Stomach (tissue), 9 donors: Measurements from ENCODE around the gene C1orf74. TPM values are rescaled to one million over a fixed set of nuclear protein-coding genes. Genes with fewer than 3 reads are reported as not detected.

Experiments
- DNase-seq, 2 donors: peaks; one replicate each; pipeline versions ENCODE4 v3.0.0 to v3.0.0-alpha.2; 2013 to 2019
- H3K27ac ChIP-seq, 5 donors: fragments of 200-600 bp in 4 of 5; sonication (generic) in 4 of 5; one replicate each; pipeline ENCODE4 v1.5.1; 2013 to 2019; ENCODE audit warnings: mild to moderate bottlenecking in 1 of 5, moderate library complexity in 1 of 5
- H3K27me3 ChIP-seq, 3 donors: fragments of 200-600 bp; sonication (generic); one replicate each; pipeline ENCODE4 v1.5.1; 2017 to 2019; ENCODE audit warnings: mixed run types in 1 of 3
- H3K36me3 ChIP-seq, 4 donors: fragments of 200-600 bp; sonication (generic); 1 replicate in 3 of 4; 2 replicates in 1 of 4; pipeline ENCODE4 v1.5.1; 2016 to 2019
- H3K4me1 ChIP-seq, 4 donors: fragments of 200-600 bp; sonication (generic); one replicate each; pipeline ENCODE4 v1.5.1; 2016 to 2019
- H3K4me3 ChIP-seq, 4 donors: fragments of 200-600 bp; sonication (generic) in 3 of 4; one replicate each; pipeline ENCODE4 v1.5.1; 2016 to 2019; ENCODE audit warnings: mild to moderate bottlenecking in 1 of 4
- H3K9me3 ChIP-seq, 4 donors: fragments of 200-600 bp; sonication (generic); one replicate each; pipeline ENCODE4 v1.5.1; 2016 to 2019
- CTCF ChIP-seq, 7 experiments: fragments of 450-650 bp in 4 of 7; fragments of 200-600 bp in 3 of 7; sonication (generic) in 3 of 7; IDR thresholded peaks; one replicate each; pipeline ENCODE4 v1.5.1; 2016 to 2019; ENCODE audit warnings: antibody characterized with exemption in 7 of 7, control low read depth in 2 of 7, mild to moderate bottlenecking in 1 of 7
- EP300 ChIP-seq: sonication (generic); formaldehyde crosslinking; IDR thresholded peaks from one replicate; pipeline ENCODE4 v1.6.1; 2017; ENCODE audit warnings: antibody characterized with exemption
- POLR2A ChIP-seq, 4 donors: fragments of 450-650 bp; IDR thresholded peaks; one replicate each; pipeline ENCODE4 v1.6.1; 2016; ENCODE audit warnings: antibody characterized with exemption in 4 of 4, control low read depth in 2 of 4, mild to moderate bottlenecking in 1 of 4, moderate library complexity in 1 of 4
- POLR2AphosphoS5 ChIP-seq, 3 donors: sonication (generic); formaldehyde crosslinking; IDR thresholded peaks; one replicate each; pipeline ENCODE4 v1.6.1; 2016; ENCODE audit warnings: antibody characterized with exemption in 3 of 3
- WGBS, 5 donors: extraction: QIAGEN DNeasy Blood & Tissue Kit in 3 of 5; methylation state at CpG; one replicate each; pipeline versions ENCODE4 v1.1.5 to v1.1.7; 2013 to 2018; 5-methylcytosine and 5-hydroxymethylcytosine counted together
- intact Hi-C: fragments of 100-400 bp; cut with DNase I; formaldehyde crosslinking; loops from one replicate; pipeline ENCODE4 v1.15.1; 2023; ENCODE audit warnings: low total_unique reads
- polyA plus RNA-seq, 3 donors: library from polyadenylated mRNA; stranded (reverse); fragments of 200-250 nt; gene quantifications; one replicate each; pipeline ENCODE4 v1.2.3, GENCODE V29; 2013
- total RNA-seq, 5 donors: library from RNA; depleted of rRNA; stranded (reverse); fragments of >200 nt; gene quantifications; one replicate each; pipeline versions ENCODE4 v1.1.0 to v1.2.3, GENCODE V29; 2014 to 2016
- donor health status: healthy with polysubstance abuse.
- donor health status: Bipolar disorder and iron deficiency.
- donor health status: healthy.

Gene C1orf74
- total and polyA plus RNA-seq, 8 donors, result 0.72 to 3.6 (median 1.5) TPM; not detected in 1

- TF ChIP-seq CTCF (IDR thresholded peaks at IDR 0.05), result no peak
- no peak for TF ChIP-seq EP300
- no peak for TF ChIP-seq POLR2AphosphoS5 (IDR thresholded peaks at IDR 0.05)
- no peak for TF ChIP-seq POLR2A (IDR thresholded peaks at IDR 0.05)
- intact Hi-C loops, result no loop called here
- Histone ChIP-seq H3K36me3 (peaks cover 0 to 9% (median 0%) of the 10 kb centered on the region in 4 donors), H3K4me1 (peaks cover 0 to 37% (median 9%) of the 10 kb centered on the region in 4 donors), H3K27ac (peak overlapping the region in 1 of 5 donors; percentile 20), H3K4me3 (peak overlapping the region in 2 of 4 donors; percentile 13 to 35), H3K27me3 (no peaks in the 10 kb centered on the region), H3K9me3 (no peaks in the 10 kb centered on the region)
- WGBS, 5 donors, result 50 to 72% (median 62%) methylated on average over 3 of the region's 3 CpGs
- no peak for DNase-seq
Observed at GRCh38 chr1:209758400-209758799, 26.0 kb downstream of the C1orf74 start.

DNA sequence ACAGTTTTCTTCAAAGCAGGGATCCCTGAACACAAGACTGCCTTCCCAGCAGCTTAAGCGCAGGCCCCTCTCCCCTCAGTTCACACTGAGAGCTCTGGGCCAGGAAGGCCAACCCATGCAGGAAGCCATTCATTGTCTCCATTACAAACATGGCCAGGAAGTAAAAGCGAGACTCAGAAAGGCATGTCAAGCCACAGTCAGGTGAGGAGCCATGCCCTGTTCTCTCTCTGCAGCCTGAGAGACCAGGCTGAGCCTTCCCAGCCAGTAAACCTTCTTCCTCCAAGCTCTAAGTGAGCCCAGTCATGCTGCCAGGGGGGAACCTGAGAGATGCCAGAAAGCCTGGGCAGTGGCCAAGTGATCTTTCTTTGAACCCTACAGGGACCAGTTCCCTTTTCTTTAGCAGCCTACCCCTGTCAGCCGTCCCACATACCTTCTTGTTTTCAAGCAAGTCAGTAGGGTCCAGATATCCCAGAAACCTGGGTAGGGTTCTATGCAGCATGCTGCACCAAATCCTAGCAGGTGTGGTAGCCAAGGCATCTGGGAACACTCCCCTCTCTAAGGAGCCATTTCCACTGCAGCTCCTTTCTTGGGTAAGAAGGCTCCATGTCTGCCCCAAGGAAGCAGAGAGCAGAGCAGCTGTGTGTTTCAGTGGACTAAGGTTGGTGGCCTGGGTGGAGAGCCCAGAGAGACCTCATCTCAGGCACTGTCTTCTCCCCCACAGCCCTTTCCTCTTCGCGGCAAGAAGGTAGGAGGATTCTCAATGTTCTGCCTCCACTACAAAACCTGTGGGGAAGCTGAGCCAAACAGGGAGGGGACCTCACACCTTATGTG is 27.5 kb downstream of the C1orf74 start:
- TF ChIP-seq EP300, result no peak
- no peak for TF ChIP-seq CTCF (IDR thresholded peaks at IDR 0.05)
- no peak for TF ChIP-seq POLR2A (IDR thresholded peaks at IDR 0.05)
- TF ChIP-seq POLR2AphosphoS5 (IDR thresholded peaks at IDR 0.05), result no peak
- Histone ChIP-seq H3K4me3 (peak overlapping the region; percentile 1 to 35 (median 32)), H3K27me3 (no peaks in the 10 kb centered on the region), H3K36me3 (peaks cover 0 to 6% (median 0%) of the 10 kb centered on the region in 4 donors), H3K4me1 (peaks cover 0 to 37% (median 9%) of the 10 kb centered on the region in 4 donors), H3K9me3 (no peaks in the 10 kb centered on the region), H3K27ac (peak overlapping the region; percentile 10 to 84 (median 53))
- 61 to 70% (median 66%) methylated on average over 5 of the region's 5 CpGs for WGBS, 5 donors
- peak in 1 of 2 donors; percentile 41 for DNase-seq
- intact Hi-C loops, result no loop called here

- TF ChIP-seq EP300, result no peak
- TF ChIP-seq POLR2AphosphoS5 (IDR thresholded peaks at IDR 0.05), result peak in 1 of 3 donors; percentile 4
- H3K27me3 ChIP-seq, result no peaks in the 10 kb centered on the region
- peaks cover 0 to 6% (median 0%) of the 10 kb centered on the region in 4 donors for H3K36me3 ChIP-seq
- 45 to 64% (median 57%) methylated on average over 10 of the region's 10 CpGs for WGBS, 5 donors
- intact Hi-C loops, result no loop called here
- peaks cover 0 to 35% (median 6%) of the 10 kb centered on the region in 4 donors for H3K4me1 ChIP-seq
- no peaks in the 10 kb centered on the region for H3K9me3 ChIP-seq
- peak; percentile 52 to 69 for DNase-seq
- peak within 1 kb of the TSS; percentile 1 to 35 (median 32) for H3K4me3 ChIP-seq
- peak within 1 kb of the TSS; percentile 25 to 84 (median 53) for H3K27ac ChIP-seq
Observed at GRCh38 chr1:209755926-209756614, 28.3 kb downstream of the C1orf74 start, which contains the start of gene TRAF3IP3. TRAF3IP3 (plus strand) TSS chr1:209756053; CDS start chr1:209760040, 3,987 bp downstream.

GRCh38 chr1:209755256-209755655 is 29.1 kb downstream of the C1orf74 start:
- Histone ChIP-seq H3K36me3 (peaks cover 0 to 5% (median 0%) of the 10 kb centered on the region in 4 donors), H3K9me3 (no peaks in the 10 kb centered on the region), H3K4me3 (no peak overlapping the region), H3K4me1 (peaks cover 0 to 27% (median 3%) of the 10 kb centered on the region in 4 donors), H3K27ac (peak overlapping the region in 4 of 5 donors; percentile 11 to 84 (median 66)), H3K27me3 (no peaks in the 10 kb centered on the region)
- WGBS, 5 donors, result 76 to 89% (median 85%) methylated on average over 1 of the region's 1 CpG
- intact Hi-C loops, result no loop called here
- TF ChIP-seq EP300 (no peak), CTCF (IDR thresholded peaks at IDR 0.05) (no peak), POLR2A (IDR thresholded peaks at IDR 0.05) (no peak), POLR2AphosphoS5 (IDR thresholded peaks at IDR 0.05) (no peak)
- DNase-seq, result no peak
